GM23338 (cell line): Measurements from ENCODE around the gene MLLT10.
A peak's percentile ranks its signal among the peaks of the same experiment; 100 is the strongest.

Experiments used
- CREB1 ChIP-seq: fragments of 250-450 bp; sonication (Bioruptor Pico); IDR thresholded peaks from 2 replicates; pipeline ENCODE4 v1.5.0; 2020; ENCODE audit warnings: low read depth, mild to moderate bottlenecking, moderate library complexity
- EZH2 ChIP-seq: fragments of 200-600 bp; sonication (generic); IDR thresholded peaks from one replicate; pipeline ENCODE4 v1.8.0; 2017; ENCODE audit warnings: antibody characterized with exemption, mild to moderate bottlenecking, low read depth; ENCODE audit not compliant: unreplicated experiment
- EZH2phosphoT487 ChIP-seq: fragments of 200-600 bp; sonication (generic); IDR thresholded peaks from one replicate; pipeline ENCODE4 v1.8.1; 2018; ENCODE audit warnings: antibody characterized with exemption; ENCODE audit not compliant: unreplicated experiment
- JUNB ChIP-seq: IDR thresholded peaks from one replicate; pipeline ENCODE4 v1.6.1; 2016; ENCODE audit warnings: antibody characterized with exemption; ENCODE audit not compliant: unreplicated experiment
- NANOG ChIP-seq: IDR thresholded peaks from 2 replicates; pipeline ENCODE4 v1.6.1; 2016; ENCODE audit warnings: antibody characterized with exemption, borderline replicate concordance
- POLR2AphosphoS5 ChIP-seq: IDR thresholded peaks from 2 replicates; pipeline ENCODE4 v1.6.1; 2016; ENCODE audit warnings: antibody characterized with exemption, low read depth
- ZNF331 ChIP-seq: fragments of 250-450 bp; sonication (Bioruptor Pico); IDR thresholded peaks from 2 replicates; pipeline ENCODE4 v1.5.0; 2020; ENCODE audit warnings: low read depth, mild to moderate bottlenecking, moderate library complexity
- TF ChIP-seq, protein P1 (sequence below), 2 experiments: fragments of 200-600 bp in 1 of 2; sonication (generic) in 1 of 2; conservative IDR thresholded peaks; 2 replicates each; pipeline versions ENCODE4 v1.5.1 to v1.6.1; 2016 to 2017; ENCODE audit warnings: antibody characterized with exemption in 2 of 2, low read depth in 2 of 2, mild to moderate bottlenecking in 2 of 2, moderate library complexity in 1 of 2
- TF ChIP-seq, protein P2 (sequence below): IDR thresholded peaks from one replicate; pipeline ENCODE4 v1.6.1; 2018; ENCODE audit warnings: antibody characterized with exemption; ENCODE audit not compliant: unreplicated experiment

DNA sequence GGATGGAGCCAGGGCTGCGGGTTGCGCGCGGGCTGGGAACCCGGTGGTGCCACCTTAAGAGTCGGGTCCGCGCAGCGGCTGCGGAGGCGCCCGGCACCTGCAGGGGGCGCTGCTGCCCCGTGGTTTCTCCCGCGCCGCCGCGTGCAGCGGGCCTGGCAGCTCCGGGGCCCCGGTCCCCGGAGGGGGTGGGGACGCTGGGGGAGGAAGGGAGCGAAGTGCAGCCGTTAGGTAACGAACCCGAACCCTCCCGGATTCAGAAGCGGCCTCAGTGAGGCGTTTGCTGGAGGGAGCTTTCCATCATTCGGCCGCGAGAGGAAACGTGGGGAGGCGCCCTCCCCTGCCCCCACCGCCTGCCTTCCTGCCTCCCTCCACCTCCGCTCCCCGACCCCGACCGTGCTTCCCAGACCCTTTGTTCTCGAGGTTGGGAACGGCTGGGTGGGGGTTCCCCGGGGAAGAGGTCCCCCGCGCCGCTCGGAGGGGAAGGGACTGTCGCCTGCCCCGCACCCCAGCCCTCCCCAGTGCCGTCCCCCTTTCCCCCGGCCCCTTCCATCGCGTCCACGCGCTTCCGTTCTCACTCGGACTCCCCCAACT is 38.2 kb upstream of the MLLT10 start:
- TF ChIP-seq NANOG, result 0 out of 2 replicates have a peak, but pooled peaks have one; percentile 33
- TF ChIP-seq, protein P1, sequence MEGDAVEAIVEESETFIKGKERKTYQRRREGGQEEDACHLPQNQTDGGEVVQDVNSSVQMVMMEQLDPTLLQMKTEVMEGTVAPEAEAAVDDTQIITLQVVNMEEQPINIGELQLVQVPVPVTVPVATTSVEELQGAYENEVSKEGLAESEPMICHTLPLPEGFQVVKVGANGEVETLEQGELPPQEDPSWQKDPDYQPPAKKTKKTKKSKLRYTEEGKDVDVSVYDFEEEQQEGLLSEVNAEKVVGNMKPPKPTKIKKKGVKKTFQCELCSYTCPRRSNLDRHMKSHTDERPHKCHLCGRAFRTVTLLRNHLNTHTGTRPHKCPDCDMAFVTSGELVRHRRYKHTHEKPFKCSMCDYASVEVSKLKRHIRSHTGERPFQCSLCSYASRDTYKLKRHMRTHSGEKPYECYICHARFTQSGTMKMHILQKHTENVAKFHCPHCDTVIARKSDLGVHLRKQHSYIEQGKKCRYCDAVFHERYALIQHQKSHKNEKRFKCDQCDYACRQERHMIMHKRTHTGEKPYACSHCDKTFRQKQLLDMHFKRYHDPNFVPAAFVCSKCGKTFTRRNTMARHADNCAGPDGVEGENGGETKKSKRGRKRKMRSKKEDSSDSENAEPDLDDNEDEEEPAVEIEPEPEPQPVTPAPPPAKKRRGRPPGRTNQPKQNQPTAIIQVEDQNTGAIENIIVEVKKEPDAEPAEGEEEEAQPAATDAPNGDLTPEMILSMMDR (conservative IDR thresholded peaks at IDR 0.05; ENCODE audit: low read depth in 2 of 2), result peak; percentile 73 to 88
- TF ChIP-seq EZH2phosphoT487, result no peak
- no peak for TF ChIP-seq JUNB
- no peak for TF ChIP-seq EZH2
- peak; percentile 42 for TF ChIP-seq POLR2AphosphoS5
- peak; percentile 44; the same call in 1 of the 2 replicates for TF ChIP-seq CREB1 (CRISPR knock-in tag)
- TF ChIP-seq, protein P2, sequence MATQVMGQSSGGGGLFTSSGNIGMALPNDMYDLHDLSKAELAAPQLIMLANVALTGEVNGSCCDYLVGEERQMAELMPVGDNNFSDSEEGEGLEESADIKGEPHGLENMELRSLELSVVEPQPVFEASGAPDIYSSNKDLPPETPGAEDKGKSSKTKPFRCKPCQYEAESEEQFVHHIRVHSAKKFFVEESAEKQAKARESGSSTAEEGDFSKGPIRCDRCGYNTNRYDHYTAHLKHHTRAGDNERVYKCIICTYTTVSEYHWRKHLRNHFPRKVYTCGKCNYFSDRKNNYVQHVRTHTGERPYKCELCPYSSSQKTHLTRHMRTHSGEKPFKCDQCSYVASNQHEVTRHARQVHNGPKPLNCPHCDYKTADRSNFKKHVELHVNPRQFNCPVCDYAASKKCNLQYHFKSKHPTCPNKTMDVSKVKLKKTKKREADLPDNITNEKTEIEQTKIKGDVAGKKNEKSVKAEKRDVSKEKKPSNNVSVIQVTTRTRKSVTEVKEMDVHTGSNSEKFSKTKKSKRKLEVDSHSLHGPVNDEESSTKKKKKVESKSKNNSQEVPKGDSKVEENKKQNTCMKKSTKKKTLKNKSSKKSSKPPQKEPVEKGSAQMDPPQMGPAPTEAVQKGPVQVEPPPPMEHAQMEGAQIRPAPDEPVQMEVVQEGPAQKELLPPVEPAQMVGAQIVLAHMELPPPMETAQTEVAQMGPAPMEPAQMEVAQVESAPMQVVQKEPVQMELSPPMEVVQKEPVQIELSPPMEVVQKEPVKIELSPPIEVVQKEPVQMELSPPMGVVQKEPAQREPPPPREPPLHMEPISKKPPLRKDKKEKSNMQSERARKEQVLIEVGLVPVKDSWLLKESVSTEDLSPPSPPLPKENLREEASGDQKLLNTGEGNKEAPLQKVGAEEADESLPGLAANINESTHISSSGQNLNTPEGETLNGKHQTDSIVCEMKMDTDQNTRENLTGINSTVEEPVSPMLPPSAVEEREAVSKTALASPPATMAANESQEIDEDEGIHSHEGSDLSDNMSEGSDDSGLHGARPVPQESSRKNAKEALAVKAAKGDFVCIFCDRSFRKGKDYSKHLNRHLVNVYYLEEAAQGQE, result no peak
- no peak for TF ChIP-seq ZNF331
